Endothelial cell of umbilical vein (primary cell): Measurements from ENCODE around the gene SLC44A5. TPM values are rescaled to one million over a fixed set of nuclear protein-coding genes. Genes with fewer than 3 reads are reported as not detected.
A peak's percentile ranks its signal among the peaks of the same experiment; 100 is the strongest.

Experiments
- BruUV-seq: library from RNA; stranded (reverse); fragments of 400-500 nt; replicated peaks from 2 replicates; lab custom pipeline; 2021; lab: Mats Ljungman, UMichigan
- CTCF ChIA-PET: fragments of 300-600, 350-600 bp; sonication (Branson Sonifier 250); formaldehyde crosslinking; loops from one replicate; lab custom pipeline; 2021; ENCODE audit warnings: antibody characterized with exemption, inconsistent platforms; lab: Charles Lee
- POLR2A ChIA-PET: fragments of 300-600, 350-600 bp; sonication (Branson Sonifier 250); formaldehyde crosslinking; loops from one replicate; lab custom pipeline; 2021; ENCODE audit warnings: antibody characterized with exemption, inconsistent platforms; lab: Charles Lee
- DNase-seq: peaks from one replicate; pipeline ENCODE4 v3.0.0-alpha.2; 2011; ENCODE audit warnings: low read depth, low spot score
- FAIRE-seq: peaks from 2 replicates; lab custom pipeline; 2011; peaks lifted over from hg19 to GRCh38; lab: Jason Lieb, UNC
- H2AFZ ChIP-seq: 2 replicates; pipeline ENCODE4 v1.6.0; 2012; ENCODE audit warnings: low read depth, low read length, control low read depth, inconsistent platforms
- H3K27ac ChIP-seq: 2 replicates; pipeline ENCODE4 v1.5.1; 2011; ENCODE audit warnings: low read depth, mild to moderate bottlenecking, control low read depth, low read length, moderate library complexity; ENCODE audit not compliant: insufficient read depth
- H3K27me3 ChIP-seq, 2 experiments: 2 replicates each; pipeline versions ENCODE4 v1.6.0 to v1.6.1; 2011; ENCODE audit warnings: low read length in 2 of 2, mixed read lengths in 1 of 2; ENCODE audit not compliant: control insufficient read depth in 2 of 2, insufficient read depth in 2 of 2
- H3K36me3 ChIP-seq, 2 experiments: 2 replicates in 1 of 2; 3 replicates in 1 of 2; pipeline ENCODE4 v1.5.1; 2011; ENCODE audit warnings: low read length in 2 of 2, mild to moderate bottlenecking in 1 of 2, moderate library complexity in 1 of 2; ENCODE audit not compliant: control insufficient read depth in 2 of 2, insufficient read depth in 2 of 2; ENCODE audit errors: extremely low read depth in 1 of 2
- H3K4me1 ChIP-seq: 3 replicates; pipeline ENCODE4 v1.5.1; 2011; ENCODE audit warnings: mild to moderate bottlenecking, low read length; ENCODE audit not compliant: control insufficient read depth, insufficient read depth; ENCODE audit errors: extremely low read depth
- H3K4me2 ChIP-seq: 2 replicates; pipeline ENCODE4 v1.6.1; 2011; ENCODE audit warnings: low read length, control low read depth, mixed read lengths; ENCODE audit not compliant: insufficient read depth
- H3K4me3 ChIP-seq, 3 experiments: fragments of 200-600 bp in 1 of 3; sonication (generic), shearing (Covaris generic) in 1 of 3; replicated peaks in 1 of 3; 2 replicates each; pipeline ENCODE4 v1.5.1; 2011 to 2016; ENCODE audit warnings: control low read depth in 3 of 3, low read length in 3 of 3, mild to moderate bottlenecking in 2 of 3, inconsistent platforms in 1 of 3, low read depth in 1 of 3, moderate library complexity in 1 of 3; ENCODE audit not compliant: insufficient read depth in 1 of 3
- H3K79me2 ChIP-seq: 2 replicates; pipeline ENCODE4 v1.6.0; 2012; ENCODE audit warnings: low read length, inconsistent platforms; ENCODE audit not compliant: control insufficient read depth, insufficient read depth
- H3K9ac ChIP-seq: replicated peaks from 2 replicates; pipeline ENCODE3; 2011; ENCODE audit warnings: low read length, control low read depth; ENCODE audit not compliant: insufficient read depth; ENCODE audit errors: extremely low read depth
- H3K9me1 ChIP-seq: replicated peaks from 3 replicates; pipeline ENCODE4 v1.6.0; 2011; ENCODE audit warnings: mild to moderate bottlenecking, low read length; ENCODE audit not compliant: control insufficient read depth, insufficient read depth; ENCODE audit errors: extremely low read depth
- H3K9me3 ChIP-seq: replicated peaks from 2 replicates; pipeline ENCODE4 v1.5.1; 2012; ENCODE audit warnings: low read length, inconsistent platforms; ENCODE audit not compliant: control insufficient read depth, insufficient read depth
- H4K20me1 ChIP-seq: replicated peaks from 2 replicates; pipeline ENCODE3; 2011; ENCODE audit warnings: mild to moderate bottlenecking, low read length; ENCODE audit not compliant: control insufficient read depth, insufficient read depth; ENCODE audit errors: extremely low read depth
- FOS ChIP-seq: IDR thresholded peaks from 2 replicates; pipeline ENCODE4 v1.6.1; 2011; ENCODE audit warnings: mild to moderate bottlenecking, low read length, moderate library complexity, borderline replicate concordance; ENCODE audit not compliant: insufficient read depth
- GATA2 ChIP-seq: IDR thresholded peaks from 2 replicates; pipeline ENCODE4 v1.7.0; 2011; ENCODE audit warnings: low read depth, mild to moderate bottlenecking, moderate library complexity, mixed read lengths, low read length; ENCODE audit not compliant: insufficient read length, insufficient read depth
- JUN ChIP-seq: IDR thresholded peaks from 2 replicates; pipeline ENCODE4 v1.6.1; 2011; ENCODE audit warnings: borderline replicate concordance, low read depth; ENCODE audit not compliant: insufficient read length, insufficient read depth
- POLR2A ChIP-seq: IDR thresholded peaks from 2 replicates; pipeline ENCODE4 v1.6.1; 2012; ENCODE audit warnings: low read depth, mild to moderate bottlenecking, control low read depth, low read length
- dilution Hi-C: fragments of 300-500 bp; cut with MboI; formaldehyde crosslinking; loops from one replicate; pipeline ENCODE4 v1.15.0; 2019; ENCODE audit warnings: low sequenced_read_pairs; ENCODE audit not compliant: extremely low pct_ligation_motif_present
- intact Hi-C: fragments of 100-400 bp; cut with micrococcal nuclease; formaldehyde crosslinking; loops from one replicate; pipeline ENCODE4 v1.10.0; 2022
- polyA plus RNA-seq, 4 experiments: library from polyadenylated mRNA; depleted of rRNA in 3 of 4; stranded (reverse) in 3 of 4; unstranded in 1 of 4; fragments of >200 nt; gene quantifications; 2 replicates each; pipeline versions ENCODE4 v1.2.1 to v1.2.3, GENCODE V29; 2011 to 2012; ENCODE audit warnings: missing spikeins in 1 of 4
- total RNA-seq: library from RNA; stranded (reverse); gene quantifications from 2 replicates; pipeline ENCODE4 v1.2.3, GENCODE V29; 2021

Gene SLC44A5
- total and polyA plus RNA-seq, 2 donors (not counting 3 experiments of a cell fraction or from before 2014, with no cell fraction given): 1.6 to 3.2 TPM

DNA sequence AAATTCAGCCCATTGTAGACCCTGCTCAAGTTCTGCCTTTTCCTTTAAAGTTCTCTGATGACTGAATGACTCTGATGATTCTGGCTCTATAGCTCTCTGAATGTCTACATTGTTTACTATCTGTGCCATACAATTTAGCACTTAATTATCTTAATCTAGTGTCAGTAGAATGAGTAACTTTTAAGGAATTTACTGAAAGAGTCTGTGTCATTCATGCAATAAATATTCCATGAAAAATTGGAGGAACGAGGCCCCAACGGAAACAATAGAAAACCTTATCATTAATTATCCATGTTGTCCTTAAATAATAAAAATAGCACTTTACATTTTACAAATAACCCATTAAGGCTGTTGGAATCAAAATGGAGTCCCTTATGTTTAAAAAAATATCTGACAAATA lies 77.8 kb downstream of the SLC44A5 start:
- no TSS peak for BruUV-seq
- TF ChIP-seq GATA2 (peak; percentile 63), FOS (peak; percentile 64), JUN (peak; percentile 58), POLR2A (no peak)
- Histone ChIP-seq H3K9me1 (no peaks in the 10 kb centered on the region), H3K27me3 (no peaks in the 10 kb centered on the region), H3K27ac (no peak overlapping the region), H2AFZ (no peak overlapping the region), H3K36me3 (no peaks in the 10 kb centered on the region), H3K4me1 (peaks cover 29% of the 10 kb centered on the region), H3K4me3 (no peak overlapping the region), H3K79me2 (no peaks in the 10 kb centered on the region), H3K9me3 (no peaks in the 10 kb centered on the region), H3K4me2 (peak overlapping the region; percentile 33), H4K20me1 (no peaks in the 10 kb centered on the region), H3K9ac (no peak overlapping the region)
- DNase-seq: peak; percentile 59
- ChIA-PET CTCF (interaction anchor here (1.0 to 2.8 kb wide), 2 partner anchors 99 to 267 kb away, joined by 4 to 12 read pairs; no protein-coding TSS in a partner anchor), POLR2A (no interaction called here)
- FAIRE-seq: no peak
- intact Hi-C loops (loop anchor here (1.0 to 5.0 kb wide), 4 partner anchors 11 to 84 kb away; no protein-coding TSS in a partner anchor), dilution Hi-C loops (no loop called here)

DNA sequence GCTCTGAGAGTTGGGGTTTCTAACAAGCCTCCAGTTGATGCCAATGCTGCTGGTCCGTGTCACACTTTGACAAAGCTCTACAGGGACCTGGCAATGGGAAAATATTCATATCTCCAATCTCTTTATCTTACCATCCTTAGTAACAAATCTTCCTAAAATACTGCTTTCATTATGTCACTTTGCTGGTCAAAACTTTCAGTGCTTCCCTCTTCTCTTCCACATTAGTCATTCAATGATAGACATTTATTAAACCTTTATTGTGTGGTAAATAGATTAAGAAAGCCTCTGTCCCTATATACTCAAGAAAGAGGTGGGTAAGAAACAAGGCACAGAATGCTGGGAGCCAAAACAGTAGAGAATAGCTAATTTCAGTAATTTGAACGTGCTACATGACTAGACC lies 79.3 kb downstream of the SLC44A5 start:
- ChIA-PET CTCF (interaction anchor here (0.5 to 1.4 kb wide), 3 partner anchors 8 to 85 kb away, joined by 3 to 5 read pairs (median 4); no protein-coding TSS in a partner anchor), POLR2A (no interaction called here)
- no peak for FAIRE-seq
- Histone ChIP-seq H3K36me3 (no peaks in the 10 kb centered on the region), H3K9me3 (no peaks in the 10 kb centered on the region), H2AFZ (no peak overlapping the region), H3K4me2 (no peak overlapping the region), H3K9me1 (no peaks in the 10 kb centered on the region), H3K4me3 (no peak overlapping the region), H3K27ac (no peak overlapping the region), H3K4me1 (peaks cover 29% of the 10 kb centered on the region), H4K20me1 (no peaks in the 10 kb centered on the region), H3K9ac (no peak overlapping the region), H3K79me2 (no peaks in the 10 kb centered on the region), H3K27me3 (no peaks in the 10 kb centered on the region)
- no TSS peak for BruUV-seq
- intact Hi-C loops (loop anchor here (5.0 kb wide), 1 partner anchor 86 kb away; no protein-coding TSS in a partner anchor), dilution Hi-C loops (no loop called here)
- TF ChIP-seq GATA2 (no peak), FOS (peak; percentile 23)
- DNase-seq: no peak
